Adipocyte (in vitro differentiated cells): ENCODE results near the gene PDE6A.
"Not testable (repeated sequence)": the region's sequence is repeated elsewhere in the genome, so short reads cannot be mapped to it uniquely, and the experiment has no call there.

Experiments used
- DNase-seq: peaks from one replicate; pipeline ENCODE4 v3.0.0-alpha.2; 2015; ENCODE audit warnings: low read depth
- H3K27me3 ChIP-seq: replicated peaks from 2 replicates; pipeline ENCODE4 v1.7.0; 2013; ENCODE audit warnings: mild to moderate bottlenecking, low read length, moderate library complexity; ENCODE audit not compliant: control insufficient read depth, insufficient read depth
- H3K36me3 ChIP-seq: 2 replicates; pipeline ENCODE4 v1.7.0; 2013; ENCODE audit warnings: low read length, mild to moderate bottlenecking, moderate library complexity; ENCODE audit not compliant: control insufficient read depth, insufficient read depth, severe bottlenecking
- H3K4me1 ChIP-seq: 2 replicates; pipeline ENCODE4 v1.7.0; 2013; ENCODE audit warnings: mild to moderate bottlenecking, low read length, moderate library complexity; ENCODE audit not compliant: control insufficient read depth, insufficient read depth
- H3K4me3 ChIP-seq: 2 replicates; pipeline ENCODE4 v1.7.0; 2013; ENCODE audit warnings: mild to moderate bottlenecking, low read length, moderate library complexity
- H3K9ac ChIP-seq: 2 replicates; pipeline ENCODE4 v1.7.0; 2013; ENCODE audit warnings: mild to moderate bottlenecking, low read length, moderate library complexity
- H3K9me3 ChIP-seq: 2 replicates; pipeline ENCODE4 v1.7.0; 2013; ENCODE audit warnings: mild to moderate bottlenecking, low read length, moderate library complexity; ENCODE audit not compliant: control insufficient read depth

PDE6A gene

DNA sequence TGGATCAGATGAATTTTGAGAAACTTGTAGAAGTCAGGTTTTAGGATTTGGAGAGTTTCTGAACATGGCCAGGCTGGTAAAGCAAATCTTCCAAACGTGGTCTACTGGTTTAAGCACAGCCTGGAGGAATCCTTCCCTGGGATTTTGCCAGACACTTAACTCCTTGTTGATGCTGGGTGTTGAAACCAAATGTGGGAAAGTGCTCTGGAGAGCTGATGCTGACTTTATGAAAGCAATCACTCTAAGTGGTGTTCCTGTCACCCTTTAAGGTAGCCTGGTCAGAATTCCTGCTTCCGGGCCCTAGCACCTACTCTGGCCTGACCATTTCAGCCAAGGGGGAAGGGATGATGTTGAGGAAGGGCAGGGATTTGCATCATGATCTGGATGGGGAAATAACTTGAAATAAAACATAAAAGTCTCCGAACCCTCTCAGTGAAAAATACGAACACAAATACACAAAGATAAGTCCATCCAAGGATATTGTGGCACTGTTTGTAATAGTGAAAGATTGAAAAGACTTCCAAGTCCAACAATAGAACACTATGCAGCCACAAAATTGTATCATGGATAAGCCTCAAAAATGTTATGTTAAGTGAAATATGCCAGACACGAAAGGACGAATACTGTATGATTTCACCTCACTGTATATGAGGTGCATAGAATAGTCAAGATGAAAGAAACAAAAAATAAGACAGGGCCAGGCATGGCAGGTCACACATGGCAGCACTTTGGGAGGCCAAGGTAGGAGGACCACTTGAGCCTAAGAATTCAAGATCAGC lies 57.7 kb downstream of the PDE6A start:
- no peak for DNase-seq
- Histone ChIP-seq H3K4me3 (no peak overlapping the region), H3K36me3 (no peaks in the 10 kb centered on the region)

GRCh38 chr5:149886060-149886459 lies 58.5 kb downstream of the PDE6A start:
- Histone ChIP-seq H3K27me3 (no peaks in the 10 kb centered on the region), H3K36me3 (no peaks in the 10 kb centered on the region), H3K4me1 (peaks cover 5% of the 10 kb centered on the region), H3K9me3 (no peaks in the 10 kb centered on the region), H3K4me3 (no peak overlapping the region), H3K9ac (no peak overlapping the region)
- DNase-seq = no peak

More for the DNA sequence above, 57.7 kb downstream of the PDE6A start:
- no peaks in the 10 kb centered on the region for H3K27me3 ChIP-seq
- peaks cover 5% of the 10 kb centered on the region for H3K4me1 ChIP-seq
- no peak overlapping the region for H3K9ac ChIP-seq
- H3K9me3 ChIP-seq = no peaks in the 10 kb centered on the region

DNA sequence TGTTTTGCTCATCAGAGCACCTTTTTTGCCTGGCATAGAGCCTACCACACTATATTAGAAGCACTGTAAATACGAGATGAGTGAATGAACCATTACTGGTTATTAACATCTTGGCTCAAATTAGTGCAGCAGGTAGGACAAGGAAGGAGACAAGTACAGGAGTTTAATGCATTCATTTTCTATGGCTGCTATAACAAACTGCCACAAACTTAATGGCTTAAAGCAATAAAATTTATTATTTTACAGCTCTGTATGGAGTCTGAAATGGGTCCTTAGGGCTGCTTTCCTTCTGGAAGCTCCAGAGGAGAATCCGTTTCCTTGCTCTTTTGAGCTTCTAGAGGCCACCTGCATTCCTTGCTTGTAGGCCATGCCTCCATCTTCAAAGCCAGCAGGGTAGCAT lies 59.1 kb downstream of the PDE6A start:
- no peaks in the 10 kb centered on the region for H3K27me3 ChIP-seq
- H3K9me3 ChIP-seq = no peaks in the 10 kb centered on the region
- no peak overlapping the region for H3K9ac ChIP-seq
- H3K4me1 ChIP-seq = peaks cover 5% of the 10 kb centered on the region
- H3K36me3 ChIP-seq = no peaks in the 10 kb centered on the region
- H3K4me3 ChIP-seq = no peak overlapping the region
- no peak for DNase-seq

- H3K9me3 ChIP-seq = no peaks in the 10 kb centered on the region
- no peaks in the 10 kb centered on the region for H3K36me3 ChIP-seq
- H3K4me3 ChIP-seq = no peak overlapping the region
- no peak overlapping the region for H3K9ac ChIP-seq
- H3K27me3 ChIP-seq = no peaks in the 10 kb centered on the region
- no peak for DNase-seq
- H3K4me1 ChIP-seq = peaks cover 6% of the 10 kb centered on the region
Observed at GRCh38 chr5:149883550-149883949, 61.0 kb downstream of the PDE6A start.

GRCh38 chr5:149882633-149883032 lies 62.0 kb downstream of the PDE6A start:
- H3K36me3 ChIP-seq, H3K4me3 ChIP-seq, H3K27me3 ChIP-seq, H3K9ac ChIP-seq, H3K9me3 ChIP-seq, DNase-seq: not testable (repeated sequence)
- H3K4me1 ChIP-seq = peaks cover 11% of the 10 kb centered on the region

DNA sequence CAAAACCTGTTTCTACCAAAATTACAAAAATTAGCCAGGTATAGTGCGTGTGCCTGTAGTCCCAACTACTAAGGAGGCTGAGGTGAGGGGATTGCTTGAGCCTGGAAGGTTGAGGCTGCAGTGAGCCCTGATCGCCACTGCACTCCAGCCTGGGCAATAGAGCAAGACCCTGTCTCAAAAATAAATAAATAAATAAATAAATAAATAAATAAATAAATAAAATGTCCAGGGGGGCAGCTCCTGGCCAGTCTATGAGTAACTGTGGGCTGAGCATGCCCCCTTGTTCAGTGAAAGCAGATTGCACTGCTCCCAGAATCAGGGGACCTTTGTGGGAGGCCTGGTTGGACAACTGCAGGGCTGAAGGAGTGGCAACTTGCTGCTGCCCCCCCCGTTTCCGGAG lies 62.7 kb downstream of the PDE6A start:
- Histone ChIP-seq H3K27me3 (no peaks in the 10 kb centered on the region), H3K9ac (no peak overlapping the region), H3K4me1 (peaks cover 6% of the 10 kb centered on the region), H3K36me3 (no peaks in the 10 kb centered on the region), H3K9me3 (no peaks in the 10 kb centered on the region), H3K4me3 (no peak overlapping the region)
- no peak for DNase-seq

GRCh38 chr5:149881069-149881622 lies 63.4 kb downstream of the PDE6A start:
- Histone ChIP-seq H3K27me3 (no peaks in the 10 kb centered on the region), H3K9ac (no peak overlapping the region), H3K36me3 (no peaks in the 10 kb centered on the region), H3K9me3 (no peaks in the 10 kb centered on the region), H3K4me1 (peaks cover 6% of the 10 kb centered on the region), H3K4me3 (no peak overlapping the region)
- DNase-seq = no peak

- H3K27me3 ChIP-seq = peaks cover 13% of the 10 kb centered on the region
- not testable (repeated sequence) for H3K9ac ChIP-seq, H3K9me3 ChIP-seq, H3K36me3 ChIP-seq, DNase-seq, H3K4me3 ChIP-seq, H3K4me1 ChIP-seq
Observed at GRCh38 chr5:149879593-149879992, 65.0 kb downstream of the PDE6A start.

DNA sequence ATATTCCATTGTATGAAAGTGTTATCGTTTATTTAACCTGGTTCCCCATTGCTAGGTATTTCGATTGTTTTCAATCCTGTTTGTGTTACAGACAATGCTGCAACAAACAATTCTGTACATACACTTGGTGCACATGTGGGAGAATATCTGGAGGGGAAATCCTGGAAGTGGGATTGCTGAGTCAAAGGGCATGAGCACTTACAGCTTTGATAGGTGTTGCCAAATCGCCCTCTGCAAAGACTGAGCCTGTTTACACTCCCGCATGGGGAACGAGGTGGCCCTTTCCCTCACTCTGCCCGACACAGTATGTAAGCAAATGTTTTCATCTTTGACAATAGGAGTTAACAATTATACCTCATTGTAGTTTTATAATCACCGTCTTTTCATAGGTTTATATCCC lies 66.2 kb downstream of the PDE6A start:
- Histone ChIP-seq H3K9ac (no peak overlapping the region), H3K9me3 (no peaks in the 10 kb centered on the region), H3K27me3 (peaks cover 25% of the 10 kb centered on the region), H3K4me1 (peaks cover 6% of the 10 kb centered on the region), H3K36me3 (no peaks in the 10 kb centered on the region), H3K4me3 (no peak overlapping the region)
- DNase-seq = no peak

DNA sequence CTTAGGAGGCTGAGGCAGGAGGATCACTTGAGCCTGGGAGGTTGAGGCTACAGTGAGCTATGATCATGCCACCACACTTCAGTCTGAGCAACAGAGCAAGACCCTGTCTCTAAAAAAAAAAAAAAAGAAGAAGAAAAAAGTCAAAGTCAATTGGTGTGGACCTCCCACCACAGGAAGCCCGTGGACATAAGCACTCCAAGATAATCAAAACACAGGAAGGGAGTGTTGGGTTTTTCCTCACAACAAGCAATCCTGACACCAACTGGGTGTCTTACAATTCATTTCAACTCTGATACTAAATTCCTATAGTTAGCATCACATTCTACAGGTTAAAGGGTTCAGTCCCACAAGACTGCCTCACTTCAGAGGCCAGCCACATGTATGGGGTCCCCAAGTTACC lies 70.7 kb downstream of the PDE6A start:
- Histone ChIP-seq H3K9ac (no peak overlapping the region), H3K4me1 (peaks cover 6% of the 10 kb centered on the region), H3K4me3 (no peak overlapping the region), H3K27me3 (peaks cover 38% of the 10 kb centered on the region), H3K36me3 (no peaks in the 10 kb centered on the region), H3K9me3 (no peaks in the 10 kb centered on the region)
- no peak for DNase-seq

DNA sequence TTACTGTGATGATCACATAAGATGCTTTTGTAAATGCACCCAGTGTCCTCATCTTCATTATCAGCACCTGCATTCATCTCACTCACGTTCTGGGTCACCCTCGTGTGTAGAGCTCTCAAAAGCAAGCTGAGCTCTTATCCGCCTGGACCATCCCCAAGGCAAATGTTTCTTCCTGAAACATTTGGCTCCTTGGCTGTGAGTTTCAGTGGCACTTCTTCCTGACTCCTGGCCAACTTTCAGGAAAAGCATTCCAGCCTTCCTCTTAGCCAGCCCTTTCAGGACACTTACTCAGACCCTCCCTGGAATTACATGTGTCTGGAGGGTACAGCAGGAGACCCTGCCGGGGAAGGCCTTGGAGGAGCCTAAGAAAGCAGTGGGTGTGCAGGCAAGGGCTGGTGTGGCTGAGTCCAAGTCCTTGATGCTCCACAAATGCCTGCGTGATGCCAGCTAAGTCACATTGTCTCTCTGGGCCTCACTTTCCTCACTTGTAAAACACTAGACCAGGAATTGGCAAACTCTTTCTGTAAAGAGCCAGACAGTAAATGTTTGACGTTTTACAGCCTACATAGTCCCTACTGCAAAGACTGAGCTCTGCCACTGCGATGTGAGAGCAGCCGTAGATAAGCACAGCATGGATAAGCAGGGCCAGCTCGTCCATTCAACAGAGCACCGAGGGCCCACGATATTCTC lies 72.1 kb downstream of the PDE6A start:
- Histone ChIP-seq H3K27me3 (peaks cover 38% of the 10 kb centered on the region), H3K9ac (no peak overlapping the region), H3K9me3 (no peaks in the 10 kb centered on the region), H3K4me1 (no peaks in the 10 kb centered on the region), H3K36me3 (no peaks in the 10 kb centered on the region), H3K4me3 (no peak overlapping the region)
- no peak for DNase-seq
